ENCODE results near the gene PPP6R2. TPM values are rescaled to one million over a fixed set of nuclear protein-coding genes. Genes with fewer than 3 reads are reported as not detected.

The PPP6R2 gene
- total RNA-seq, 6 experiments from 2014 or later: 38.3 to 80.3 (median 54.4) TPM

DNA sequence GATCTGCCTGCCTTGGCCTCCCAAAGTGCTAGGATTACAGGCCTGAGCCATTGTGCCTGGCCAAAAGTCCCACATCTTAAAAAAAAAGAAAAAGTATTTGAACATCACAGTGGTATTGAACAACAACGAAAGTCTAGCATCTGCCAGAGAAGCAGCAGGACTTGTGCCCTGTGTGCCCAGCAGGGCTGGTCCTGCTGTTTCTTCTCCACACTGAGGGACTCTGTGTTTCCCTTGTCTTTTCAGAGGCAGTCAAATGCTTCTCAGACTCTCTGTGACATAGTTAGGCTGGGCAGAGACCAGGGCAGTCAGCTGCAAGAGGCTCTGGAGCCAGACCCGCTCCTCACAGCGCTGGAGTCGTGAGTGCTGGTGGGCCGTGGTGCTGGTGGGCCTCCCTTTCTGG is 75.5 kb downstream of the PPP6R2 start:
- H3K4me1 ChIP-seq: no peaks in the 10 kb centered on the region
- intact Hi-C loops (cut with DNase I): no loop called here
- TF ChIP-seq POLR2A (IDR thresholded peaks at IDR 0.05): no peak
- TF ChIP-seq CTCF (IDR thresholded peaks at IDR 0.05): no peak
- no peak overlapping the region for H3K4me3 ChIP-seq
- H3K27me3 ChIP-seq: no peaks in the 10 kb centered on the region
- no peak for DNase-seq
- H3K27ac ChIP-seq: no peak overlapping the region
- ATAC-seq: no peak
- WGBS (ENCODE audit: insufficient coverage, low coverage, low lambda C conversion rate, missing lambda C conversion rate): 80% methylated on average over 1 of the region's 5 CpGs
- H3K36me3 ChIP-seq: peaks cover 11 to 100% (median 64%) of the 10 kb centered on the region in 4 donors
- H3K9me3 ChIP-seq: no peaks in the 10 kb centered on the region

DNA sequence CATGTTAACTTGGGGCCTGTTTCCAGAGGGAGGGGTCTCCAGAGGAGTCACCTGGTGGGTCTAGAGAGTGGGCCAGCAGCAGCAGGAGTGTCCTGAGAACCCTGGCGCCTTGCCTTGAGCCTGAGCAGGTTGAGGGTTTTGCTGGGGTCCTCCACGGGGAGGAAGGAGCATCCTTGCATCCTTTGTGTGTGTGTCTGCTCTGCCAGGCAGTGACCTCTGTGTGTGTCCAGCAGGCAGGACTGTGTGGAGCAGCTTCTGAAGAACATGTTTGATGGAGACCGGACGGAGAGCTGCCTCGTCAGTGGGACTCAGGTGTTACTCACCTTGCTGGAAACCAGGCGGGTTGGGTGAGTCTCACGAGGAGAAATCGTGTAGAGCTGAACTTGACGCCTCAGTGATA is 76.0 kb downstream of the PPP6R2 start:
- Histone ChIP-seq H3K9me3 (no peaks in the 10 kb centered on the region), H3K27ac (no peak overlapping the region), H3K4me1 (no peaks in the 10 kb centered on the region), H3K4me3 (no peak overlapping the region), H3K27me3 (no peaks in the 10 kb centered on the region), H3K36me3 (peaks cover 11 to 100% (median 64%) of the 10 kb centered on the region in 4 donors)
- intact Hi-C loops (cut with DNase I): no loop called here
- TF ChIP-seq CTCF (IDR thresholded peaks at IDR 0.05) (no peak), POLR2A (IDR thresholded peaks at IDR 0.05) (no peak)
- no peak for ATAC-seq
- no peak for DNase-seq
- WGBS (ENCODE audit: insufficient coverage, low coverage, low lambda C conversion rate, missing lambda C conversion rate): no CpG with 5 or more reads among the region's 9 CpGs

DNA sequence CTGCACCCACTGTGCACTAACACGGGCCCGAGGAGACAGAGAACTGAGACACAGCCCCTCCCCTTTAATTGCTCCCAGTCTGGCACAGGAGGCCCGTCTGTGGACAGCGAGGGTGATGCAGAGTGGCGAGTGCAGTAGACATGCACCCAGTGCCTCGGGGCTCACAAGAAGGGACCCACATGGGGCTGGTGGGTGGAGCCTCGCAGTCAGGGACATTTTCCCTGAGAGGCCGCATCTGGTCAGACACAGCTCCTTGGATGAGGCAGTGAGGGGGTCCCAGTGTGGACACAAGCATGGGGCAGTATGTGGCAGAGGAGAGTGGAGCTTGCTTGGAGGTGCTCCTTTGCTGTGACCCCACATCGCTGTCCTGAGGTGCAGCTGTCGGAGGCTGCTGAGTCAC is 76.9 kb downstream of the PPP6R2 start:
- DNase-seq (no peak), ATAC-seq (no peak)
- TF ChIP-seq POLR2A (IDR thresholded peaks at IDR 0.05): no peak
- no peak for TF ChIP-seq CTCF (IDR thresholded peaks at IDR 0.05)
- WGBS (ENCODE audit: insufficient coverage, low coverage, low lambda C conversion rate, missing lambda C conversion rate): 93% methylated on average over 5 of the region's 10 CpGs
- Histone ChIP-seq H3K27me3 (no peaks in the 10 kb centered on the region), H3K9me3 (no peaks in the 10 kb centered on the region), H3K27ac (no peak overlapping the region), H3K36me3 (peaks cover 11 to 95% (median 60%) of the 10 kb centered on the region in 4 donors), H3K4me3 (no peak overlapping the region), H3K4me1 (no peaks in the 10 kb centered on the region)
- intact Hi-C loops (cut with DNase I): no loop called here

DNA sequence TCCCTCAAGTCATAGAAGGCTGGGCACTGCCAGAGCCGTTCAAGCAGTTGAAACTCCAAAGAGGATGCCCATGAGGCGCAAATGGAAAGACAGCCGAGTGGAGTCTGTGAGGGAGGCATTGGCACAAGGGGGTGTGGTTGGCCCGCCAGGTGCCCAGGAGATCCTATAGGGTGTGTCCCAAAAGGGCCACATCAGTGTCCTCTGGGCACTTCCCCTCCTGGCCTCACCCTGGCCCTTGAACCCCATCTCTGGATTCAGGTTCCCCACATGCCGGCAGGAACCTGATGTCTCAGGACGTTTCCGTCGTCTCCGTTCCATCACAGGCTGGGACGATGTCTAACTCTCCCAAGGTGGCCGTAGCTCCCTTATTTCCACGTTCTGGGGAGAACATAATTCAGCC is 77.5 kb downstream of the PPP6R2 start:
- ATAC-seq (no peak), DNase-seq (no peak)
- intact Hi-C loops (cut with DNase I): no loop called here
- H3K4me1 ChIP-seq: no peaks in the 10 kb centered on the region
- no peaks in the 10 kb centered on the region for H3K27me3 ChIP-seq
- no peak overlapping the region for H3K27ac ChIP-seq
- 84% methylated on average over 9 of the region's 12 CpGs for WGBS (ENCODE audit: insufficient coverage, low coverage, low lambda C conversion rate, missing lambda C conversion rate)
- H3K9me3 ChIP-seq: no peaks in the 10 kb centered on the region
- TF ChIP-seq POLR2A (IDR thresholded peaks at IDR 0.05) (no peak), CTCF (IDR thresholded peaks at IDR 0.05) (no peak)
- no peak overlapping the region for H3K4me3 ChIP-seq
- H3K36me3 ChIP-seq: peaks cover 11 to 95% (median 56%) of the 10 kb centered on the region in 4 donors

DNA sequence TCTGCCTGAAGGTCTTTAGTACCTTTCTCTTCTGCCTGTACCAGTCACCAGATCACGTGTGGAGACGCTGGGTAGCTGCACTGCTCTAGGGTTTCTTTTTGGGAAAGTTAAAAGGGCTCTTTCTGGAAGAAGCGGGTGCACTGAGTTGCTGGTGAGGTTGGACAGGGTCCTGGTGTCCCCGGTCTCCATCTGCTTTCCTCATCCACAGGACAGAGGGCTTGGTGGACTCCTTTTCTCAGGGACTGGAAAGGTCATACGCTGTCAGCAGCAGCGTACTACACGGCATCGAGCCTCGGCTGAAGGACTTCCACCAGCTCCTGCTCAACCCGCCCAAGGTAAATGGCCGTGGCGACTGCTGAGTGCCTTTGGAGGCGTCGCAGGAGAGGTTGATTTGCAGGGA is 78.9 kb downstream of the PPP6R2 start:
- Histone ChIP-seq H3K27ac (no peak overlapping the region), H3K4me3 (no peak overlapping the region), H3K36me3 (peaks cover 5 to 89% (median 46%) of the 10 kb centered on the region in 4 donors), H3K27me3 (no peaks in the 10 kb centered on the region), H3K4me1 (peaks cover 0 to under 1% (median 0%) of the 10 kb centered on the region in 4 donors), H3K9me3 (no peaks in the 10 kb centered on the region)
- intact Hi-C loops (cut with DNase I): no loop called here
- DNase-seq (no peak), ATAC-seq (no peak)
- no peak for TF ChIP-seq CTCF (IDR thresholded peaks at IDR 0.05)
- no peak for TF ChIP-seq POLR2A (IDR thresholded peaks at IDR 0.05)
- WGBS (ENCODE audit: insufficient coverage, low coverage, low lambda C conversion rate, missing lambda C conversion rate): 96% methylated on average over 4 of the region's 14 CpGs
